ENCODE measurements around the gene CLEC9A. TPM values are rescaled to one million over a fixed set of nuclear protein-coding genes. Genes with fewer than 3 reads are reported as not detected.

The CLEC9A gene
- polyA plus RNA-seq, 4 donors: 0.12 to 1.6 TPM; not detected in 2

DNA sequence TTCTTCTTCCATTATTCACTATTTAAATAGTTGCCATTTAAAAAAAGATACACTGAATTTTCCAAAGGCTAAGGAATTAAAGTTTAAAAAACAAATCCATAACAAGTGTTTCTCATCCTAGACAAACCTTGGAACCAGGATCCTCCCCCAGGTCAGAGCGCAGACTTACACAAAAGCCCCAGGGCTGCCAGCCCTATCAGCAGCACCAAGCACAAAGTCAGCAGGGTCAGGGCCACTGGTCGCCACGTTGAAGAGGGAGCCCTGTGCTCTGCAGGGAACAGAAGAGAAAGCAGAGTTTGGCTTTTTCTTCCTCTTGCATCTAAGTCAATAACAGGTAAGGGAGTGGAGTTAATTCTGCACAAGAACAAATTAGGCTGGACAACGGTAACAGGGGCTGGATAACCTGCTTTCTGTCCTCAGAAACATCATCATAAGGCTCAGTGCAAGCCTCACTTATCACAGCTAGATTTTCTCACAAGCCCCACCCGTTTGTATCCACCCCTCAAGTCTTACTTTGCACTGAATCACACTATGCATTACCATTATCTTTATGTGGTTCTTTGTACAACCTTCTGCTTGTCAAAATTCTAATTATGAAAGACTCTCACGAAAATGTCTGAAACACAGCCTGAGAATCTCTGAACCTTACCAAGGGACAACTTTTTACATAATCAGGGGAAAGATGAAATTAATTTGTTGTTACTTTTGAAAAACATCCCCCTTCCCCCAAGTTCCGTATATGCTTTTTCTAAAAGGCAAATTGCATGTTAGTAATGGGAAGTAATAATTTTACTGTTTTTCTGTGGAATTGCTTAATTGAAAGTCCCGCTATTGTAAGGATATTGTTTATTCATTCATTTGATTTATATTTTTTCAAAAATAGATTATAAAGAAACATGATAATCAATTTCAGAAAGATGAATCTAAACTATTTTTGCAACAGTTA, 58.7 kb downstream of the CLEC9A start:
- H3K27me3 ChIP-seq (ENCODE audit: control insufficient read depth in 3 of 3, insufficient read depth in 3 of 3, low read length in 3 of 3): no peaks in the 10 kb centered on the region
- no peak overlapping the region for H3K4me3 ChIP-seq (ENCODE audit: low read depth in 1 of 3, low read length in 3 of 3)
- H3K9me3 ChIP-seq (ENCODE audit: control insufficient read depth in 2 of 2, insufficient read depth in 1 of 2, low read depth in 1 of 2, low read length in 1 of 2): peaks cover 0 to 5% of the 10 kb centered on the region in 2 donors
- DNase-seq: no peak
- no peaks in the 10 kb centered on the region for H3K36me3 ChIP-seq (ENCODE audit: control insufficient read depth in 3 of 3, insufficient read depth in 2 of 3, low read depth in 1 of 3, low read length in 3 of 3)
- 43 to 53% (median 44%) methylated on average over 8 of the region's 8 CpGs for WGBS, 3 donors
- no peaks in the 10 kb centered on the region for H3K4me1 ChIP-seq (ENCODE audit: control insufficient read depth in 3 of 3, insufficient read depth in 2 of 3, low read depth in 1 of 3, low read length in 2 of 3)
- FAIRE-seq: no peak
- H3K27ac ChIP-seq (ENCODE audit: low read depth in 1 of 3, low read length in 2 of 3): no peak overlapping the region

- Histone ChIP-seq H3K4me1 (ENCODE audit: control insufficient read depth in 3 of 3, insufficient read depth in 2 of 3, low read depth in 1 of 3, low read length in 2 of 3) (no peaks in the 10 kb centered on the region), H3K9me3 (ENCODE audit: control insufficient read depth in 2 of 2, insufficient read depth in 1 of 2, low read depth in 1 of 2, low read length in 1 of 2) (no peaks in the 10 kb centered on the region), H3K36me3 (ENCODE audit: control insufficient read depth in 3 of 3, insufficient read depth in 2 of 3, low read depth in 1 of 3, low read length in 3 of 3) (no peaks in the 10 kb centered on the region), H3K4me3 (ENCODE audit: low read depth in 1 of 3, low read length in 3 of 3) (no peak overlapping the region), H3K27ac (ENCODE audit: low read depth in 1 of 3, low read length in 2 of 3) (no peak overlapping the region), H3K27me3 (ENCODE audit: control insufficient read depth in 3 of 3, insufficient read depth in 3 of 3, low read length in 3 of 3) (no peaks in the 10 kb centered on the region)
- FAIRE-seq: no peak
- DNase-seq: no peak
- WGBS, 3 donors: 65 to 71% (median 66%) methylated on average over 4 of the region's 4 CpGs
Observed at GRCh38 chr12:10094646-10095395, 64.3 kb downstream of the CLEC9A start.

- 80 to 89% (median 82%) methylated on average over 3 of the region's 3 CpGs for WGBS, 3 donors
- no peak for DNase-seq
- H3K27me3 ChIP-seq (ENCODE audit: control insufficient read depth in 3 of 3, insufficient read depth in 3 of 3, low read length in 3 of 3): no peaks in the 10 kb centered on the region
- H3K4me3 ChIP-seq (ENCODE audit: low read depth in 1 of 3, low read length in 3 of 3): no peak overlapping the region
- no peak overlapping the region for H3K27ac ChIP-seq (ENCODE audit: low read depth in 1 of 3, low read length in 2 of 3)
- H3K4me1 ChIP-seq (ENCODE audit: control insufficient read depth in 3 of 3, insufficient read depth in 2 of 3, low read depth in 1 of 3, low read length in 2 of 3): no peaks in the 10 kb centered on the region
- FAIRE-seq: no peak
- H3K36me3 ChIP-seq (ENCODE audit: control insufficient read depth in 3 of 3, insufficient read depth in 2 of 3, low read depth in 1 of 3, low read length in 3 of 3): no peaks in the 10 kb centered on the region
- no peaks in the 10 kb centered on the region for H3K9me3 ChIP-seq (ENCODE audit: control insufficient read depth in 2 of 2, insufficient read depth in 1 of 2, low read depth in 1 of 2, low read length in 1 of 2)
Observed at GRCh38 chr12:10095971-10096370, 65.5 kb downstream of the CLEC9A start.

DNA sequence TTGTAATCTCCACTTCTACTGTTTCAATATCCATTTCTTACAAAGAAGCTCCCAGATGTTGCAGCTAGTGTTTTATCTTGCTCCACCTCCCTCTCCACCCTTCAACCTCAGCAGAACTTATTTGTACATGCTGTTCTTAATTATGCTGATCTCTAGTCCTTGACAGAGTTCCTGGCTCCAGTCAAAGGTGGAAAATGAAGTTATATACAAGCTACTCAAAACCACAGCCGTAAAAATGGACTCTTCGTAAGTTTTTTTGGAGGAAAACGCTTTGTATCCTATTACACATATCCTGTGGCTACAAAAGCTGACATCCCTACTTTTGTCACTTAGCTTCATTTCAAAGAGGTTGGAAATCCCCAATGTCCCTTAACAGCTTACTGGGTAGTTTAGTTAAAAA, 67.0 kb downstream of the CLEC9A start:
- H3K4me1 ChIP-seq (ENCODE audit: control insufficient read depth in 3 of 3, insufficient read depth in 2 of 3, low read depth in 1 of 3, low read length in 2 of 3): no peaks in the 10 kb centered on the region
- WGBS, 3 donors: 57 to 66% (median 61%) methylated on average over 3 of the region's 3 CpGs
- FAIRE-seq: no peak
- H3K27me3 ChIP-seq (ENCODE audit: control insufficient read depth in 3 of 3, insufficient read depth in 3 of 3, low read length in 3 of 3): no peaks in the 10 kb centered on the region
- no peak overlapping the region for H3K4me3 ChIP-seq (ENCODE audit: low read depth in 1 of 3, low read length in 3 of 3)
- DNase-seq: no peak
- no peaks in the 10 kb centered on the region for H3K9me3 ChIP-seq (ENCODE audit: control insufficient read depth in 2 of 2, insufficient read depth in 1 of 2, low read depth in 1 of 2, low read length in 1 of 2)
- no peaks in the 10 kb centered on the region for H3K36me3 ChIP-seq (ENCODE audit: control insufficient read depth in 3 of 3, insufficient read depth in 2 of 3, low read depth in 1 of 3, low read length in 3 of 3)
- H3K27ac ChIP-seq (ENCODE audit: low read depth in 1 of 3, low read length in 2 of 3): peak overlapping the region in 2 of 3 donors; percentile 48 to 49

DNA sequence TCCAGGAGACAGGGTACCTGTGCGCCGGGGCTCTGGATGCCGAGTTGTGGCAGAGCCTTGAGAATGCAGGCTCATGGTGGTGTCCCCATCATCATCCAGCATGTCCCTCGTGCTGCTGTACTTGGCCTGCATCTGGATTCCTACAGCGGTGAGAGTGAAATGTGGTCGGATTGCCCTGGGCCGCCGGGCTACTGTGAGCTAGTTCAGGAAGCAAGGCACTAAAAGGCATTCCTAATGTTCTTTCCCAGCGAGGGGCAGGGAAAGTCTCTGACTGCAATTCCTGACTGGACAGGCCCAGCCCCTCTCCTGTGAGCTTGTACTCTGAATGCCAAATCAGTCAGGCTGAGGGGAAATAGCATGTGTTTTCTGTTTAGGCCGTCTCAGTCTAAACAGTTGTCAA, 68.3 kb downstream of the CLEC9A start, which contains the start of gene CLEC1A:
CLEC1A (minus strand) TSS at position 195 of the 400 bp plus-strand sequence; CDS start at position 132, 63 bp downstream.
- FAIRE-seq (no peak), DNase-seq (no peak)
- Histone ChIP-seq H3K4me3 (ENCODE audit: low read depth in 1 of 3, low read length in 3 of 3) (no peak within 1 kb of the TSS), H3K36me3 (ENCODE audit: control insufficient read depth in 3 of 3, insufficient read depth in 2 of 3, low read depth in 1 of 3, low read length in 3 of 3) (no peaks in the 10 kb centered on the region), H3K4me1 (ENCODE audit: control insufficient read depth in 3 of 3, insufficient read depth in 2 of 3, low read depth in 1 of 3, low read length in 2 of 3) (no peaks in the 10 kb centered on the region), H3K27me3 (ENCODE audit: control insufficient read depth in 3 of 3, insufficient read depth in 3 of 3, low read length in 3 of 3) (no peaks in the 10 kb centered on the region), H3K27ac (ENCODE audit: low read depth in 1 of 3, low read length in 2 of 3) (peak within 1 kb of the TSS in 2 of 3 donors; percentile 15 to 71), H3K9me3 (ENCODE audit: control insufficient read depth in 2 of 2, insufficient read depth in 1 of 2, low read depth in 1 of 2, low read length in 1 of 2) (no peaks in the 10 kb centered on the region)
- 49 to 75% (median 72%) methylated on average over 10 of the region's 10 CpGs for WGBS, 3 donors

GRCh38 chr12:10101042-10101579, 70.6 kb downstream of the CLEC9A start:
- FAIRE-seq: no peak
- H3K27ac ChIP-seq (ENCODE audit: low read depth in 1 of 3, low read length in 2 of 3): peak overlapping the region in 2 of 3 donors; percentile 6 to 31
- H3K4me3 ChIP-seq (ENCODE audit: low read depth in 1 of 3, low read length in 3 of 3): no peak overlapping the region
- H3K4me1 ChIP-seq (ENCODE audit: control insufficient read depth in 3 of 3, insufficient read depth in 2 of 3, low read depth in 1 of 3, low read length in 2 of 3): no peaks in the 10 kb centered on the region
- no peaks in the 10 kb centered on the region for H3K9me3 ChIP-seq (ENCODE audit: control insufficient read depth in 2 of 2, insufficient read depth in 1 of 2, low read depth in 1 of 2, low read length in 1 of 2)
- no peak for DNase-seq
- no peaks in the 10 kb centered on the region for H3K36me3 ChIP-seq (ENCODE audit: control insufficient read depth in 3 of 3, insufficient read depth in 2 of 3, low read depth in 1 of 3, low read length in 3 of 3)
- no peaks in the 10 kb centered on the region for H3K27me3 ChIP-seq (ENCODE audit: control insufficient read depth in 3 of 3, insufficient read depth in 3 of 3, low read length in 3 of 3)
- 43 to 55% (median 49%) methylated on average over 5 of the region's 5 CpGs for WGBS, 3 donors

- Histone ChIP-seq H3K9me3 (ENCODE audit: control insufficient read depth in 2 of 2, insufficient read depth in 1 of 2, low read depth in 1 of 2, low read length in 1 of 2) (no peaks in the 10 kb centered on the region), H3K27me3 (ENCODE audit: control insufficient read depth in 3 of 3, insufficient read depth in 3 of 3, low read length in 3 of 3) (no peaks in the 10 kb centered on the region), H3K36me3 (ENCODE audit: control insufficient read depth in 3 of 3, insufficient read depth in 2 of 3, low read depth in 1 of 3, low read length in 3 of 3) (no peaks in the 10 kb centered on the region), H3K4me1 (ENCODE audit: control insufficient read depth in 3 of 3, insufficient read depth in 2 of 3, low read depth in 1 of 3, low read length in 2 of 3) (no peaks in the 10 kb centered on the region), H3K4me3 (ENCODE audit: low read depth in 1 of 3, low read length in 3 of 3) (no peak overlapping the region), H3K27ac (ENCODE audit: low read depth in 1 of 3, low read length in 2 of 3) (no peak overlapping the region)
- WGBS, 3 donors: 60 to 70% (median 64%) methylated on average over 1 of the region's 1 CpG
- FAIRE-seq (no peak), DNase-seq (no peak)
Observed at GRCh38 chr12:10101648-10102220, 71.3 kb downstream of the CLEC9A start.

- Histone ChIP-seq H3K36me3 (ENCODE audit: control insufficient read depth in 3 of 3, insufficient read depth in 2 of 3, low read depth in 1 of 3, low read length in 3 of 3) (no peaks in the 10 kb centered on the region), H3K9me3 (ENCODE audit: control insufficient read depth in 2 of 2, insufficient read depth in 1 of 2, low read depth in 1 of 2, low read length in 1 of 2) (no peaks in the 10 kb centered on the region), H3K4me1 (ENCODE audit: control insufficient read depth in 3 of 3, insufficient read depth in 2 of 3, low read depth in 1 of 3, low read length in 2 of 3) (no peaks in the 10 kb centered on the region), H3K4me3 (ENCODE audit: low read depth in 1 of 3, low read length in 3 of 3) (no peak overlapping the region), H3K27ac (ENCODE audit: low read depth in 1 of 3, low read length in 2 of 3) (no peak overlapping the region), H3K27me3 (ENCODE audit: control insufficient read depth in 3 of 3, insufficient read depth in 3 of 3, low read length in 3 of 3) (no peaks in the 10 kb centered on the region)
- DNase-seq (no peak), FAIRE-seq (no peak)
- WGBS, 3 donors: 57 to 73% (median 64%) methylated on average over 2 of the region's 2 CpGs
Observed at GRCh38 chr12:10102322-10102721, 71.8 kb downstream of the CLEC9A start.

Measured in small intestine (tissue), 7 donors.